ENCODE results near the gene GKAP1. TPM values are rescaled to one million over a fixed set of nuclear protein-coding genes. Genes with fewer than 3 reads are reported as not detected.

GKAP1 gene
- total and polyA plus RNA-seq, 2 of the 13 experiments (the other 11 are each of a cell fraction or from before 2014, with no cell fraction given) = 5.6 to 6.1 TPM

- TF ChIP-seq HIC2 (CRISPR knock-in tag; IDR thresholded peaks at IDR 0.05; ENCODE audit: low read depth) (no peak; the same call in 1 of the 2 replicates), MBD4 (IDR thresholded peaks at IDR 0.05; ENCODE audit: borderline replicate concordance, low read length) (no peak), MAFK (conservative IDR thresholded peaks at IDR 0.05 in 1 of 2, IDR thresholded peaks at IDR 0.05 in 1 of 2; ENCODE audit: low read length in 2 of 2) (peak; percentile 1 to 17; a peak in 1 of 4 replicates), ZNF224 (CRISPR knock-in tag; IDR thresholded peaks at IDR 0.05) (no peak), RFXANK (CRISPR knock-in tag; IDR thresholded peaks at IDR 0.05) (no peak), IRF1 (CRISPR knock-in tag; IDR thresholded peaks at IDR 0.05; ENCODE audit: low read depth) (peak; percentile 45; the same call in 1 of the 2 replicates), ZNF275 (CRISPR knock-in tag; IDR thresholded peaks at IDR 0.05; ENCODE audit: borderline replicate concordance) (peak; percentile 50; the same call in 1 of the 2 replicates), ZNF407 (CRISPR knock-in tag; IDR thresholded peaks at IDR 0.05; ENCODE audit: not compliant biosample characterization) (peak; percentile 52), ZNF740 (CRISPR knock-in tag; IDR thresholded peaks at IDR 0.05) (0 out of 2 replicates have a peak, but pooled peaks have one; percentile 30), TFDP2 (CRISPR knock-in tag; IDR thresholded peaks at IDR 0.05) (peak; percentile 92), TBX2 (CRISPR knock-in tag; IDR thresholded peaks at IDR 0.05; ENCODE audit: borderline replicate concordance) (peak; percentile 67)
These were observed 109.6 kb downstream of the GKAP1 start, which contains the start of gene UBQLN1 (continued) for GRCh38 chr9:83707768-83708514.

Measured in HepG2 (cell line).